WERI-Rb-1 (cell line): ENCODE measurements around the gene NOD1.

Experiments
- DNase-seq: peaks from one replicate; pipeline ENCODE4 v3.0.0-alpha.2; 2020
- H3K27ac ChIP-seq: fragments of 250-450 bp; sonication (Bioruptor Pico); 2 replicates; pipeline ENCODE4 v1.5.1; 2020; ENCODE audit warnings: mild to moderate bottlenecking, moderate library complexity
- H3K27me3 ChIP-seq: fragments of 250-450 bp; sonication (Bioruptor Pico); 2 replicates; pipeline ENCODE4 v1.5.1; 2021; ENCODE audit warnings: mild to moderate bottlenecking, low read depth, moderate library complexity; ENCODE audit not compliant: insufficient read depth, severe bottlenecking
- H3K36me3 ChIP-seq: fragments of 250-450 bp; sonication (Bioruptor Pico); 2 replicates; pipeline ENCODE4 v1.5.1; 2020; ENCODE audit warnings: mild to moderate bottlenecking, moderate library complexity
- H3K4me3 ChIP-seq: 2 replicates; pipeline ENCODE4 v1.5.1; 2011; ENCODE audit warnings: low read depth, mild to moderate bottlenecking, control low read depth, low read length
- H3K9me3 ChIP-seq: fragments of 250-450 bp; sonication (Bioruptor Pico); 2 replicates; pipeline ENCODE4 v1.5.1; 2021; ENCODE audit warnings: mild to moderate bottlenecking, moderate library complexity; ENCODE audit not compliant: severe bottlenecking
- TF ChIP-seq, protein P1 (sequence below): IDR thresholded peaks from 2 replicates; pipeline ENCODE4 v1.5.1; 2011; ENCODE audit warnings: low read depth, mild to moderate bottlenecking, control low read depth, inconsistent platforms, low read length

Gene NOD1

DNA sequence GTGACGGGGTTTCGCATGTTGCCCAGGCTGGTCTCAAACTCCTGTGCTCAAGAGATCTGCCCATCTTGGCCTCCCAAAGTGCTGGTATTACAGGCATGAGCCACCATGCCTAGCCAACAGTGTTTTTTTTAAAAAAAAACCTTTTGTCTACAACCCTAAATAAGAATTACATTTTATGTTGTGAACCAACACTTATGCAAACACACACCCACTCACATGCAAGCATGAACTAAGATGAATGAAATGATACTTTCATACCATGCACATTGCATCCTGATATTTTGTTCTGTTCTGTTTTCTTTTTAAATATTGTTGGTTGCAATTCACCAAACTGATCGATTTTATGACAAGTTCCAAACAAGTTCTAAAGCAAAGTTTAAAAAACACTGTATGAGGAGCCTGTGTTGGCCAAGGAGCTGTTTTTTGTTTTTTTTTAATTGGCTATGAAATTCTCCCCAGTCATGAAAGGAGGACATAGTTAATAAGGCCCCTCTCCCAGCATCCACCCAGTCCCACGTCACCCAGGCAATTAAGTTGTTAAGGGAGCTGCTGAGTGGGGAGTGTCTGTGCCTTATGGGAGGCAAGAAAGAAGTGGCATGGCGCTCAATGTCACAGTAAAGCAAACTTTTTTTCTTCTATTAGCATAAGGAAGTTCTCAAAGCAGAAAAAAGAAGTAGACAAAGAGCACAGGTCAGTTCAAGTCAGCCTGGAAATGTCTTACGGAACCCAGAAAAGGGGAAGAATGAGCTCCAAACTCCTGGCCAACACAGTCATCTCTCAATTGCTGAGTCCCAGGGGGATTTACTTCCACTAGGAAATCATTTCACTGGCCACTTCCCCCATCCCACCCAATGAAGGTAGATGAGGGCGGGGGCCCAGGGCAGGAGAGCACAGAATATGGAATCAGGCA lies 50.1 kb downstream of the NOD1 start:
- no peaks in the 10 kb centered on the region for H3K27me3 ChIP-seq
- H3K36me3 ChIP-seq, result no peaks in the 10 kb centered on the region
- TF ChIP-seq, protein P1, sequence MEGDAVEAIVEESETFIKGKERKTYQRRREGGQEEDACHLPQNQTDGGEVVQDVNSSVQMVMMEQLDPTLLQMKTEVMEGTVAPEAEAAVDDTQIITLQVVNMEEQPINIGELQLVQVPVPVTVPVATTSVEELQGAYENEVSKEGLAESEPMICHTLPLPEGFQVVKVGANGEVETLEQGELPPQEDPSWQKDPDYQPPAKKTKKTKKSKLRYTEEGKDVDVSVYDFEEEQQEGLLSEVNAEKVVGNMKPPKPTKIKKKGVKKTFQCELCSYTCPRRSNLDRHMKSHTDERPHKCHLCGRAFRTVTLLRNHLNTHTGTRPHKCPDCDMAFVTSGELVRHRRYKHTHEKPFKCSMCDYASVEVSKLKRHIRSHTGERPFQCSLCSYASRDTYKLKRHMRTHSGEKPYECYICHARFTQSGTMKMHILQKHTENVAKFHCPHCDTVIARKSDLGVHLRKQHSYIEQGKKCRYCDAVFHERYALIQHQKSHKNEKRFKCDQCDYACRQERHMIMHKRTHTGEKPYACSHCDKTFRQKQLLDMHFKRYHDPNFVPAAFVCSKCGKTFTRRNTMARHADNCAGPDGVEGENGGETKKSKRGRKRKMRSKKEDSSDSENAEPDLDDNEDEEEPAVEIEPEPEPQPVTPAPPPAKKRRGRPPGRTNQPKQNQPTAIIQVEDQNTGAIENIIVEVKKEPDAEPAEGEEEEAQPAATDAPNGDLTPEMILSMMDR, result no peak
- no peak overlapping the region for H3K4me3 ChIP-seq
- no peaks in the 10 kb centered on the region for H3K9me3 ChIP-seq
- no peak overlapping the region for H3K27ac ChIP-seq
- DNase-seq, result no peak

DNA sequence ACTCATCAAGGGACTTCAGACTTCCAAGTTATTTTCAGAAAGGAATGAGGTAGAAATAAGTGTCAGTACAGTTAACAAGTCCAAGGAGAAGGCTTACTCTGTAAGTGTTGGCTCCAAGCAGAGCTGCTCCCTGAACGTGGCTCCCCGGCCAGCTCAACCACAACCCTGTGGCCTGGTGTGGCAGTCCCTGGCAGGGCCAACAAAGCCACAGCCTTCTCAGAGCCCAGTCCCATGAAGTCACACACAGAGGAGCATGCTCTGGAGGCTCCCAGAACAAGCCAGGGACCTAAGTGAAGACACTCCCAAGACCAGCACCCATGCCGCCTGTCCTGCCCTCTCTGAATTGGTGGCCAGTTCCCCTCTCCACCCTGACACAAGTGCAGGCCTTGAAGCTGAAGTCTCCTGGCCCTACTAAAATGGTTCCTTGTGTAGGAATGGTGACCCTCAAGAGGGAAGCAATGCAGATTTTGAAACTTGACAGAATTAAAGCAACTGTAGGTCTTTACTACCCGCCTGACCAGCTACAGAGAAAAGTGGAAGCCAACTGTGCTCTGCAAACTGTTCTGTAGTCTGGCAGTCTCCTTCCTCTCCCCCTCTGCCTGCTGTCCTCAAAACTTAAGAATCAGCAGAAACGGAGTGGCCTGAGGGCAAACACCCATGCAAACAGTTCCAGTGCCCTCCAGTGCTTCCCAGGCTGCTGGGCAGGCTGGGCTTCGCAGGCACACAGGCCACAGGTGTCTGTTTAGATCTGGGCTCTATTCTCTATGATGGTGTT lies 51.1 kb downstream of the NOD1 start:
- Histone ChIP-seq H3K36me3 (no peaks in the 10 kb centered on the region), H3K27me3 (no peaks in the 10 kb centered on the region), H3K4me3 (no peak overlapping the region), H3K9me3 (no peaks in the 10 kb centered on the region), H3K27ac (no peak overlapping the region)
- TF ChIP-seq, protein P1, result no peak
- no peak for DNase-seq

DNA sequence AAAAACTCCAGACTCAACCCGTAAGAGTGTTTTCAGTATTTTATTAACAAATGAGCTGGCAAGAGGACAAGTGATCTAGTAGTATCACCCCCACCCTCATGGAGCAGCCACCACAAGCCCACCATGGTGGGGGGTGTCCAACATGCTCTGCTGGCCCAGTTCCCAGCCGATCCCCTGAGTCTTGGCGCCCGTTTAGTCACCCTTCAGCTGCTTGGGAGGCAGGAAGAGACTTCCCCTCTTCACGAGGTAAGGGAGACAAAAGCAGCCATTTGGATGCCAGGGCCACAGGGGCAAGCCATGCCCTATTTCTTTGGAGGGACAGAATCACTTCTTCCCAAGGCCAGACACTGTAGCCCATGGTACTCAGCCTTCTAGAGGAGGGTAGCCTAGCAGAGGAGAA lies 54.1 kb downstream of the NOD1 start:
- DNase-seq, result no peak
- Histone ChIP-seq H3K27ac (no peak overlapping the region), H3K36me3 (no peaks in the 10 kb centered on the region), H3K4me3 (no peak overlapping the region), H3K27me3 (no peaks in the 10 kb centered on the region), H3K9me3 (no peaks in the 10 kb centered on the region)
- TF ChIP-seq, protein P1, result no peak

DNA sequence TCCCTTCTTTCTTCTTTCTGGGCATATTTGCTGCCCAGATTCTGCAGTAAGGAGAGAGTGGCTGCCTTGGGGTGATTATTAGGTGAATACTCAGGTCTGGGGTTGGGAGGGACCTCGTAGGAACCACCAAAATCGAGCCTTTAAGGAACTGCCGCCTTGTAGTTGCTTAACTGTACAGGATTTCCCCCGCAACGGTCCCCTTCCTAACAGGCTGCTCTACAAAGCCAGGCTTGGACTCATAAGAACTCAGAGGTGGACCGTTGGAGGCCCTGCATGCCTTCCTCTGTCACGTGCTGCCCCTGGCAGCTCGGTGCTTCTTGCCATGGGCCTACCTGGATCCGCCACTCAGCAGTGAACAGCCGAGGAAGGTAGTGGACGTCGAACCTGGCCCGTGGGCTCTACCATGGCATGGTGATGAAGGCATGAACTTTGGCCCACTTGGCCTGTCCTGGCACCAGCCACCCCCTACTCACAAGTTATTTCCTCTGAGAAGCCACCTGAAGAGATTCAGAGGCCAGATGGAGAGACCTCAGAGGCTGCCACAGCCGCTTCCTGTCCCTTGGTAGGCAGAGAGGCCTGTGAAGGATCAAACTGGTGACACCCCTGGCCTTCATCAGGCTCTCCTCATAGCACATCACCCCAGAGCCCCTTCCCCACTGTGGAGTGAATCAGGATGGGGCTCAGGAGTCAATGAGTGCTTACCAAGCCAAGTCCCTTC lies 54.6 kb downstream of the NOD1 start:
- H3K36me3 ChIP-seq, result no peaks in the 10 kb centered on the region
- H3K27me3 ChIP-seq, result no peaks in the 10 kb centered on the region
- no peak overlapping the region for H3K4me3 ChIP-seq
- no peaks in the 10 kb centered on the region for H3K9me3 ChIP-seq
- TF ChIP-seq, protein P1, result no peak
- no peak overlapping the region for H3K27ac ChIP-seq
- no peak for DNase-seq

DNA sequence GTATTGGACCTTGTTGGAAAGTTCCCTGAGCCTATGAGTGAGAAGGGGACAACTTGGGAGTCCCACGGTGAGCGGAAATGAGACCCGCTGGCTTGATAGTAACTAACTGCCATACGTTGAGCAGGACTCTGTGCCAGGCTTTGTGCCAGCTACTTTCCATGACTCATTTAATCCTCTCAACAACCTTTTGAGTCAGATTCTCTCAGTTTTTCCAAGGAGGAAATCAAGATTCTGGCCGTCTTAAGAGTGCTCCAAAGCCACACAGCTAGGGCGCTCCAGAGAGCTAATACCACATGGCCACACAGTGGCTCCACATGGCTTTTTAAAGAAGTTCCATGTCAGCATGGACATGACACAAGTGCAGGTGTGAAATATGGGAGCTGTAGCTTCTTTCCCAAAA lies 55.7 kb downstream of the NOD1 start:
- H3K4me3 ChIP-seq, result no peak overlapping the region
- H3K9me3 ChIP-seq, result no peaks in the 10 kb centered on the region
- no peaks in the 10 kb centered on the region for H3K36me3 ChIP-seq
- TF ChIP-seq, protein P1, result no peak
- no peaks in the 10 kb centered on the region for H3K27me3 ChIP-seq
- DNase-seq, result no peak
- no peak overlapping the region for H3K27ac ChIP-seq
